ENCODE data around the gene TFDP1. TPM values are rescaled to one million over a fixed set of nuclear protein-coding genes. Genes with fewer than 3 reads are reported as not detected.

TFDP1 gene
- total and polyA plus RNA-seq, 2 of the 4 experiments (the other 2 are of a cell fraction), result 59.3 to 97.0 TPM

- H3K36me3 ChIP-seq (ENCODE audit: control insufficient read depth, insufficient read depth, low read length), result peaks cover 63% of the 10 kb centered on the region
- H3K4me1 ChIP-seq (ENCODE audit: control insufficient read depth, insufficient read depth, low read length), result no peaks in the 10 kb centered on the region
- no peak overlapping the region for H3K9ac ChIP-seq (ENCODE audit: low read depth, low read length)
- no peak overlapping the region for H4K91ac ChIP-seq (ENCODE audit: insufficient read depth, low read depth, low read length)
- WGBS, 2 experiments (ENCODE audit: extremely low coverage in 2 of 2, insufficient read length in 1 of 2), result 97% methylated on average over 29 of the region's 37 CpGs; no CpG with 5 or more reads in 1 of the 2 experiments
- H3K4ac ChIP-seq (ENCODE audit: low read depth, low read length), result no peak overlapping the region
- no peak overlapping the region for H2BK120ac ChIP-seq (ENCODE audit: low read depth, low read length)
- no peak overlapping the region for H2AFZ ChIP-seq (replicated peaks; ENCODE audit: low read length, poor library complexity)
- in situ Hi-C loops (cut with MboI; ENCODE audit: low sequenced_read_pairs), result no loop called here
- ATAC-seq (ENCODE audit: low read depth) (no peak), DNase-seq (no peak)
- intact Hi-C loops (cut with micrococcal nuclease), result no loop called here
- BruUV-seq (replicated peaks), result no TSS peak
- no peak overlapping the region for H4K5ac ChIP-seq (ENCODE audit: low read depth, low read length)
- no peak overlapping the region for H2BK15ac ChIP-seq (ENCODE audit: low read depth, low read length)
- H3K18ac ChIP-seq (ENCODE audit: low read depth, low read length), result no peak overlapping the region
- H3K9me3 ChIP-seq (ENCODE audit: control insufficient read depth, insufficient read depth, low read length), result no peaks in the 10 kb centered on the region
- POLR2A ChIA-PET (ENCODE audit: unreplicated experiment), result no interaction called here
- H4K20me1 ChIP-seq (ENCODE audit: insufficient read depth, low read length), result no peaks in the 10 kb centered on the region; the same call in 1 of the 2 replicates
- no peak overlapping the region for H3K4me2 ChIP-seq (ENCODE audit: low read depth, low read length)
- dilution Hi-C loops (cut with HindIII; ENCODE audit: low sequenced_read_pairs, unreplicated experiment), result no loop called here
- CTCF ChIA-PET, result no interaction called here
- H3K27me3 ChIP-seq (ENCODE audit: control insufficient read depth, insufficient read depth, low read length), result no peaks in the 10 kb centered on the region
- peaks cover 11 to 32% of the 10 kb centered on the region in 2 experiments; a peak in 3 of 4 replicates for H3K79me1 ChIP-seq (ENCODE audit: low read depth in 1 of 2, low read length in 2 of 2)
- no peak overlapping the region for H3K23ac ChIP-seq (ENCODE audit: low read depth, low read length)
- TF ChIP-seq CTCF (conservative IDR thresholded peaks at IDR 0.05; ENCODE audit: low read depth, low read length) (no peak), MAZ (IDR thresholded peaks at IDR 0.05; ENCODE audit: borderline replicate concordance, low read depth, low read length) (no peak), SMC3 (IDR thresholded peaks at IDR 0.05; ENCODE audit: low read depth, low read length) (no peak), RCOR1 (IDR thresholded peaks at IDR 0.05; ENCODE audit: insufficient replicate concordance, low read length) (no peak), RAD21 (IDR thresholded peaks at IDR 0.05; ENCODE audit: low read length) (no peak), RFX5 (IDR thresholded peaks at IDR 0.05; ENCODE audit: low read depth, low read length) (no peak), BHLHE40 (IDR thresholded peaks at IDR 0.05; ENCODE audit: low read depth, low read length) (no peak), USF2 (IDR thresholded peaks at IDR 0.05; ENCODE audit: low read depth, low read length) (no peak), MXI1 (IDR thresholded peaks at IDR 0.05; ENCODE audit: borderline replicate concordance, low read depth, low read length) (no peak), NFE2L2 (IDR thresholded peaks at IDR 0.05; ENCODE audit: low read depth, low read length) (no peak), FOS (IDR thresholded peaks at IDR 0.05; ENCODE audit: low read depth, low read length) (no peak), POLR2A (IDR thresholded peaks at IDR 0.05; ENCODE audit: low read depth, low read length) (no peak), CEBPB (IDR thresholded peaks at IDR 0.05; ENCODE audit: low read depth, low read length) (no peak), CHD1 (IDR thresholded peaks at IDR 0.05; ENCODE audit: low read depth, low read length) (no peak), MAFK (IDR thresholded peaks at IDR 0.05; ENCODE audit: low read depth, low read length) (no peak)
- TF ChIP-seq, protein P1, sequence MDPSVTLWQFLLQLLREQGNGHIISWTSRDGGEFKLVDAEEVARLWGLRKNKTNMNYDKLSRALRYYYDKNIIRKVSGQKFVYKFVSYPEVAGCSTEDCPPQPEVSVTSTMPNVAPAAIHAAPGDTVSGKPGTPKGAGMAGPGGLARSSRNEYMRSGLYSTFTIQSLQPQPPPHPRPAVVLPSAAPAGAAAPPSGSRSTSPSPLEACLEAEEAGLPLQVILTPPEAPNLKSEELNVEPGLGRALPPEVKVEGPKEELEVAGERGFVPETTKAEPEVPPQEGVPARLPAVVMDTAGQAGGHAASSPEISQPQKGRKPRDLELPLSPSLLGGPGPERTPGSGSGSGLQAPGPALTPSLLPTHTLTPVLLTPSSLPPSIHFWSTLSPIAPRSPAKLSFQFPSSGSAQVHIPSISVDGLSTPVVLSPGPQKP (IDR thresholded peaks at IDR 0.05; ENCODE audit: borderline replicate concordance, low read depth, low read length), result no peak
- no peak overlapping the region for H2BK5ac ChIP-seq (ENCODE audit: low read depth, low read length, poor library complexity, severe bottlenecking)
- no peak overlapping the region for H2BK20ac ChIP-seq (ENCODE audit: low read depth, low read length)
- H3K9me1 ChIP-seq (ENCODE audit: insufficient read depth, low read length), result peaks cover 13% of the 10 kb centered on the region; the same call in 1 of the 2 replicates
- no peak overlapping the region for H3K56ac ChIP-seq (ENCODE audit: extremely low read depth, insufficient read depth, low read length)
- no peak overlapping the region for H4K8ac ChIP-seq (ENCODE audit: low read depth in 2 of 2, low read length in 2 of 2)
- H3K27ac ChIP-seq (ENCODE audit: insufficient read depth, low read length), result no peak overlapping the region
- no peak overlapping the region for H2AK5ac ChIP-seq (ENCODE audit: low read depth, low read length)
- no peak overlapping the region for H2AK9ac ChIP-seq (replicated peaks; ENCODE audit: low read depth, low read length, poor library complexity)
- H3K14ac ChIP-seq (replicated peaks; ENCODE audit: low read depth, low read length), result no peak overlapping the region
- H3K4me3 ChIP-seq (ENCODE audit: insufficient read depth, low read depth, low read length), result no peak overlapping the region
Observed at GRCh38 chr13:113638173-113638746, 53.7 kb downstream of the TFDP1 start.
